K562 treated with DMSO at 1 percent for 48 hours (cell line): ENCODE data around the gene OR11L1. TPM values are rescaled to one million over a fixed set of nuclear protein-coding genes. Genes with fewer than 3 reads are reported as not detected.

Source experiments
- total RNA-seq: library from RNA; unstranded; fragments of 300-600 nt; gene quantifications from 2 replicates; pipeline ENCODE4 v1.2.3, GENCODE V29; 2022; ENCODE audit warnings: low replicate concordance; ENCODE audit errors: extremely low read depth

The OR11L1 gene
- total RNA-seq = not detected in 2 replicates

GRCh38 chr1:247841796-247842195 is at the start of gene OR11L1:
Gene OR11L1, minus strand, starts transcription at chr1:247841896. Its CDS starts 0 bp downstream, at chr1:247841896.

DNA sequence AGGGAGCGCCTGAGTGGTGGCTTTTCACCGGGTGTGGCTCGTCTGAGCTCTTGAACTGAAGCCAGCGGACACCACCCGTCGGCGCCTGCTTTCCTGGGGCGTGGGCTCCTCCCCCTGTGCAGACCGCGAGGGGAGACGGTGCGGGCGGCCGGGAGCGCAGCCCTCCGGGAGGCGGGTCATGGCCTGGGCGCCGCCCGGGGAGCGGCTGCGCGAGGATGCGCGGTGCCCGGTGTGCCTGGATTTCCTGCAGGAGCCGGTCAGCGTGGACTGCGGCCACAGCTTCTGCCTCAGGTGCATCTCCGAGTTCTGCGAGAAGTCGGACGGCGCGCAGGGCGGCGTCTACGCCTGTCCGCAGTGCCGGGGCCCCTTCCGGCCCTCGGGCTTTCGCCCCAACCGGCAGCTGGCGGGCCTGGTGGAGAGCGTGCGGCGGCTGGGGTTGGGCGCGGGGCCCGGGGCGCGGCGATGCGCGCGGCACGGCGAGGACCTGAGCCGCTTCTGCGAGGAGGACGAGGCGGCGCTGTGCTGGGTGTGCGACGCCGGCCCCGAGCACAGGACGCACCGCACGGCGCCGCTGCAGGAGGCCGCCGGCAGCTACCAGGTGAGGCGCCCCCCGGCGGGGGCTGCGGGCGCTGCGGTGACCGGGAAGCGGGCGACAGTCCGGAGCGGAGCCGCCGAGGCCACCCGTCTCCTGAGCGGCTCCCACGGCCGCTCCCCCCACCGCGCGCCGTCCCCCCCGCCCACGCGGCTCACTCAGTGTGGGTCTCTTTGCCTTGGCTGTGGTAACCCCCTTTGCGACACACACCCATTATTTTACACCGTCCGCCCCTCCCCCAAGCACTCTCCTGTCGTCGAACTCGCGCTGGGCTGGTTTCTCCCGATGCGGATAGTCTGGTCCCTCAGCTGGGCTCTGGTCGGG is 15.6 kb upstream of the OR11L1 start, which contains the start of gene TRIM58:
TRIM58 (plus strand) TSS at position 119 of the 916 bp plus-strand sequence; CDS start at position 179, 60 bp downstream.

GRCh38 chr1:247824023-247824422 is 17.7 kb downstream of the OR11L1 start, which contains the start of gene OR14A16:
Gene OR14A16, minus strand, starts transcription at chr1:247824119. Its CDS starts 8,390 bp downstream, at chr1:247815729.

Other genes starting within 250 kb of the OR11L1 start
- gene OR2G3, start 236.3 kb downstream of the OR11L1 start, total RNA-seq = not detected in 2 replicates
- gene OR13G1, start 162.2 kb downstream of the OR11L1 start, total RNA-seq = not detected in 2 replicates
- gene OR6F1, start 125.2 kb downstream of the OR11L1 start, total RNA-seq = not detected in 2 replicates
- not detected in 2 replicates for gene OR14K1, start 103.3 kb downstream of the OR11L1 start, total RNA-seq
- gene OR14A2, start 93.8 kb downstream of the OR11L1 start, total RNA-seq = not detected in 2 replicates
- not detected in 2 replicates for gene OR1C1, start 81.3 kb downstream of the OR11L1 start, total RNA-seq
- not detected in 2 replicates for gene OR14A16, start 17.8 kb downstream of the OR11L1 start, total RNA-seq
- gene TRIM58, start 15.3 kb upstream of the OR11L1 start, total RNA-seq = not detected in 2 replicates
- gene OR2W3, start 53.7 kb upstream of the OR11L1 start, total RNA-seq = not detected in 2 replicates
- gene OR2T8, start 78.4 kb upstream of the OR11L1 start, total RNA-seq = not detected in 2 replicates
- not detected in 2 replicates for gene OR2AJ1, start 83.0 kb upstream of the OR11L1 start, total RNA-seq
- gene OR2L8, start 107.0 kb upstream of the OR11L1 start, total RNA-seq = not detected in 2 replicates
- not detected in 2 replicates for gene OR2AK2, start 123.3 kb upstream of the OR11L1 start, total RNA-seq
- gene OR2L5, start 171.8 kb upstream of the OR11L1 start, total RNA-seq = not detected in 2 replicates
- not detected in 2 replicates for gene OR2L2, start 188.2 kb upstream of the OR11L1 start, total RNA-seq
- not detected in 2 replicates for gene OR2L3, start 204.9 kb upstream of the OR11L1 start, total RNA-seq